SK-N-DZ (cell line): ENCODE results near the gene ZDHHC20. TPM values are rescaled to one million over a fixed set of nuclear protein-coding genes. Genes with fewer than 3 reads are reported as not detected.

ENCODE experiments used
- DNase-seq: peaks from one replicate; pipeline ENCODE4 v3.0.0-alpha.2; 2015; ENCODE audit warnings: low spot score
- polyA plus RNA-seq, 2 experiments: library from polyadenylated mRNA; depleted of rRNA; stranded (reverse); fragments of >200 nt; gene quantifications; 2 replicates each; pipeline ENCODE4 v1.2.3, GENCODE V29; 2014

Gene ZDHHC20, protein sequence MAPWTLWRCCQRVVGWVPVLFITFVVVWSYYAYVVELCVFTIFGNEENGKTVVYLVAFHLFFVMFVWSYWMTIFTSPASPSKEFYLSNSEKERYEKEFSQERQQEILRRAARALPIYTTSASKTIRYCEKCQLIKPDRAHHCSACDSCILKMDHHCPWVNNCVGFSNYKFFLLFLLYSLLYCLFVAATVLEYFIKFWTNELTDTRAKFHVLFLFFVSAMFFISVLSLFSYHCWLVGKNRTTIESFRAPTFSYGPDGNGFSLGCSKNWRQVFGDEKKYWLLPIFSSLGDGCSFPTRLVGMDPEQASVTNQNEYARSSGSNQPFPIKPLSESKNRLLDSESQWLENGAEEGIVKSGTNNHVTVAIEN
- polyA plus RNA-seq (2014; cell fraction: cytosol; rRNA removed), result 28.5 and 29.2 TPM in 2 replicates
- polyA plus RNA-seq (2014; cell fraction: nucleus; rRNA removed), result 21.2 and 21.4 TPM in 2 replicates

DNA sequence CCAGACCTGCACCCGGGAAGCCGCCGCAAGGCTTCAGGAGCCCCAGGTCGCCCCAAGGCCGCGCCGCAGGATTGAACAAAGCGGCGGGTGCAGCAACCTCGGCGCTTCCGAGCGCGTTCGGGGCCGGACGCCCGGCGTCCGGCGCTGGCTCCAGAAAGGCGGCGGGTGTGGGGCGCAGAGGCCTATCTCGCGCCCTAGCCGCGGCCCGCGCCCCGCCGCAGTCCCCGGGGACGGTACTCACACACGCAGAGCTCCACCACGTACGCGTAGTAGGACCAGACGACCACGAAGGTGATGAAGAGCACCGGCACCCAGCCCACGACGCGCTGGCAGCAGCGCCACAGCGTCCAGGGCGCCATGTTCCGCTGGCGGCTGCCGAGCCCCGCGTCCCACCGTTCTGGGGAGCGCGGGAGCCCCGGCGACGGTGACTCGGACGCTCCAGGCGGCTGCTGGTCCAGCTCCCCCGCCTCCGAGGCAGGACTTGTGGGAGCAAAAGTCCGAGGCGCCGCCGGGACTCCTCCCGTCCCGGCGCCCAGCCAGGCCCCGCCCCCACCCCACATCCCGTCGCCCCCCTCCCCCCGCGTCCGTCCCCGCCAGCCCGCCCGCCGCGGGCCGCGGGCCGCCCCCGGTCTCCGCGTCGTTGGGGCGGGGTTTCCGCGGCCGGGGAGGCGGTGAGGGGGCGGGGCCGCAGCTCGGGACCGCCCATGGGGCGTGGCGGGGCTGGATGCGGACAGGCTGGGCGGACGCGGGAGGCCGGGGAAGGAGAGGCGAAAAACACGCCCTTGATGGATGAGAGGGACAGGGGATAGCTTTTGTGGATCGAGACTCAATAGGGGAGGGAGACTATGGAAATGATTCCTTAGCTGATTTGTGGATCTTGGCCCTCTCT is at the start of gene ZDHHC20:
TSS of gene ZDHHC20 (minus strand) at position 491 of the 889 bp plus-strand sequence. CDS start at position 359, 132 bp downstream.
- DNase-seq, result peak; percentile 77

GRCh38 chr13:21504379-21504778 is 45.3 kb upstream of the ZDHHC20 start:
- peak; percentile 26 for DNase-seq

GRCh38 chr13:21501686-21502085 is 42.6 kb upstream of the ZDHHC20 start:
- no peak for DNase-seq

GRCh38 chr13:21486322-21486721 is 27.2 kb upstream of the ZDHHC20 start:
- no peak for DNase-seq

GRCh38 chr13:21483748-21484147 is 24.6 kb upstream of the ZDHHC20 start:
- DNase-seq, result no peak

DNA sequence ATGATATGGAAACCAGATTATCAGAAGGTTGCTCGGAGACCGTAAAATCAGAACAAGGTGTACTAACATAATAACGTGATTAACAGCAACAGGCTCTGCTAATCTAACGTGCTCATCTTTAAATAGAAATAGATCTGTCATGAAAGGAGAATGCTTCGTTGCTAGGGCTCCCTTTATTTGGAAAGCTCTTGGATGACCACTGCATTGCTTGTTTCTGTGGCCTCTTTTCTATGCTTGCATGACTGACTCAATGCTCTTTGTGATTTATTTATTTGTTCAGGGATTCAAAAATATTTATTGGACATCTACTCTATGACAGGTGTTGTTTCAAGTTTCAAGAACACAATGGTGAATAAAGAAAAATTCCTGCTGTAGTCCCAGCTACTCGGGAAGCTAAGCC is 22.3 kb upstream of the ZDHHC20 start:
- no peak for DNase-seq

DNA sequence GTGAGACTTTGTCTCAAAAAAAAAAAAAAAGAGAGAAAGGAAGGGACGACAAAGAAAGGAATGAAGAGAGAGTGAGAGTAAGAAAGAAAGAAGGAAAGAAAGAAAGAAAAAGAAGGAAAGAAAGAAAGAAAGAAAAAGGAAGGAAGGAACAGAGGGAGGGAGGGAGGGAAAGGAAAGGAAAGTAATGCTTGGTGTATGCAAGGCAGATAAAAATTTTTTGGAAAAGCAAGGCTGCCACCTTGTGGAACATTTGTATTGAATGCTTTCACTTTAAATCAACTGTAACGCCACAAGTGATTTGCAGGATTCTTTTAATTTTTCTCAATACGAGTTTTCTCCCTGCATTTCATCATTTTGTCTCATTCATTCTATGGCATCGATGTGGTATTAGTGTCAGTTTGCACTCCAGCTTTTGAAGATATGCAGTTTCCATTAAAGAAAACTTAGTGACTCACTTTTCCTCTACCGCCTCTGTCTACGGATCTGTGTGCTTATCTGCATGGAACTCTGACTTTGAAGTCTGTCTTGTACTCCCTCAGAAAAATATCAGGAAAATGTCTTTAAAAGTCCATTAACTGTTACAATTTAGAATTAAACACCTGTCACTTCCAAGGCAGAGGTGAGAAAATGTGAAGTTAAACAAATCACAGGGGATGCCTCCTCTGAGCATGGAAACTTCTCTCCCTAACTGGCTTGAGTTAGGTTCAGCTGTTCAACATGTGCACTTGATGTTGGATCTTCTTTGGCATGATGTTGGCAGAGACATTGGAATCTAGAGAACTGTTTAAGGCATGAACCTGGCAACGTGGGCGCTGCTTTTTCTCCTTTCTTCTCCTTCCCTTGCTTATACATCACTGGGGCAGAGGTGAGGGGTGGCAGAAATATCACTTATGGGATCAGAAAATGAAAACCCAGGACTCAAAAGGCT is 20.0 kb upstream of the ZDHHC20 start:
- DNase-seq, result peak; percentile 75

DNA sequence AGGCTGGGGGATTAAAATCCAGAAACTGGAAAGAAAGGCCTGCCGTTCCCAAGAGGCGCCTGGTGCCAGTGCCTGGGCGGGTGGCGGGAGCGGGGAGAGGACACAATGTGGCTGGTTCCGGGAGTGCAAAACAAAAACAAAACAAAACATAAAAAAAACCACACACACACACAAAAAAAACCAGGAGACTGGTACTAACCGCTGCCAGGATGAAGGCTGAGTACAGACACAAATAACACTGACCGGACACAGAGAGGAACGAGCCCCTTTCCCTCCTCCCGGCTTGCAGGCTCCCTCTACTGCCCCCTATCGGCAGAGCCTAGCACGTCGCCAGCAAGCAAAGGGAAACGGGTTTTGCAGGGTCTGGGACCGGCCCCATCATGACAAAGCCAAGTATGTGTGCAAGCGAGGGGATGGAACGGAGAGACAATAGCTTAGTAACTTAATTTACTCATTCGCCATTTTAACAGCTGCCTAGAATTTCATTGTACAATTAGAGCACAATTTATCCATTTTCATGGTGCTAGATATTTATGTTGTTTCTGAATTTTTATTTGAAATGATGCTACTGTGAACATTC is 17.9 kb upstream of the ZDHHC20 start:
- peak; percentile 88 for DNase-seq

- DNase-seq, result no peak
Measured at GRCh38 chr13:21475115-21475514, 16.0 kb upstream of the ZDHHC20 start.

DNA sequence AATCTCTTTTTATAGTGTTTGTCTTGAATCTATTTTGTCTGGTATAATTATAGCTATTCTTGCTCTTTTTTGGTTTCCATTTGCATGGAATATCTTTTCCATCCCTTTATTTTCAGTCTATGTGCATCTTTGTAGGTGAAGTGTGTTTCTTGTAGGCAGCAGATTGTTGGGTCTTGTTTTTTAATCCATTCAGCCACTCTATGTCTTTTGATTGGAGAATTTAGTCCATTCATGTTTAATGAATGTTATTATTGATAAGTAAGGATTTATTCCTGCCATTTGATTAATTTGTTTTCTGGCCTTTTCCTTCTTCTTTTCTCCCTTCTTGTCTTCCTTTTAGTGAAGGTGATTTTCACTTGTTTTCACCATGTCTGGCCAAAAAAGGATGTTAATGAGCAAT is 11.7 kb upstream of the ZDHHC20 start:
- no peak for DNase-seq

- no peak for DNase-seq
Measured at GRCh38 chr13:21466527-21466926, 7.4 kb upstream of the ZDHHC20 start.

DNA sequence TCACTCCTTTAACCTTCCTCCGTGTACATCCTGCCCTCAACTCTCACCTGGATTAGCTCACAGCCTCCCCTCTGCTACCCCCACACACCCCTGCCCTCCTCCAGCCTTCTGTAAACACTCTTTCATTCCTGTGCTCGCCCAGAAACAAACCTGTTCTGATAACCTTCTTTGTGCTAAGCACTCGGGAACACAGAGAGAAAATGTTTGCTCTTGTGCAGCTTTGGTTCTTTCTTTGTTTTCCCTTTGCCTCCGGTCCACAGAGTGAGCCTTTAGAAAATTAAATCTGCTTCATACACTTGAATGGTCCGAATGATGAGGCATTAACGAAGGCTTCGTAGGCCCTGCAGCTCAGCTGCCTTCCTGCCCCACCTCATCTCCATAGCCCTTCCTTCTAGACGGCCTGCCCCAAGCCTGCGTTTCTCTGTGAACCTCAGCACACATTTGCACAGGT is 6.6 kb upstream of the ZDHHC20 start:
- no peak for DNase-seq

- DNase-seq, result no peak
Measured at GRCh38 chr13:21463424-21463823, 4.3 kb upstream of the ZDHHC20 start.

DNA sequence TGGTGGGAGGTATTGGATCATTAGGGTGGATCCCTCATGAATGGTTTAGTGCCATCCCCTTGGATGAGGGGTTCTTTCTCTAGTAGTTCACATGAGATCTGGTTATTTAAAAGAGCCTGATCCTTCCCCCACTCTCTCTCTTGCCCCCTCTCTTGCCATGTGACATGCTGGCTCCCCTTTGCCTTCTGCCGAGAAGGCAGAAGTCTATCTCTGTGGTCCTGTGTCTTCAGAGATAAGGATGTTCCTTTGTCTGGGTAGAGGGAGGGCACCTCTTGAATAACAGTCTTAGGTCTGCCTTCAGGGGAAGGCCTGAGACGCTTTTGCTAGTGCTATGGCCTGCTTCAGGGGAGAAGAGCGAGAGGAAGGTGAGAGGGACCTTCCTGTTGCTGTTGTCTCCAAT is 2.0 kb upstream of the ZDHHC20 start:
- no peak for DNase-seq

GRCh38 chr13:21458451-21458812 is 671 bp downstream of the ZDHHC20 start:
- DNase-seq, result peak; percentile 45

DNA sequence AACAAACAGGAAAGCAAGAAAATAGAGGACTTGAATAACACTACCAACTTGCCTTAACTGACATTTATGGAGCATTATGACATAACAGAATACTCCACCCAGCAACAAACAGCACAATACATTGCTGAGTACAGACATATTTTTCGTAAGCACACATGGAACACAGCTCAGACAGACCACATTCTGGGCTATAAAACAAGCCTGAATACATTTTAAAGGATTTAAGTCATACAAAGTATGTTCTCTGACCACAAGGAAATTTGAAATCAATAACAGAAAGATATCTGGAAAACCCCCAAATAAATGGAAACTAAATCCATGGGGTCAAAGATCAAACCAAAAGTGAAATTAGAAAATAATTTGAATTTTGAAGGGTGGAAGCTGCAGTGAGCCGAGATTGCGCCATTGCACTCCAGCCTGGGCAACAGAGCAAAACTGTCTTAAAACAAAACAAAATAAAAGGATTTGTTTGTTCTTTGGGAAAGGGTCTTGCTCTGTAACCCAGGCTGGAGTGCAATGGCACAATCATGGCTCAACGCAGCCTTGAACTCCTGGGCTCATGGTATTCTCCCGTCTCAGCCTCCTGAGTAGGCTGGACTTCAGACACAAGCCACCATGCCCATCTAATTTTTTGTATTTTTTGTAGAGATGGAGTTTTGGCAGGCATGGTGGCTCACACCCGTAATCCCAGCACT is 5.6 kb downstream of the ZDHHC20 start:
- no peak for DNase-seq

DNA sequence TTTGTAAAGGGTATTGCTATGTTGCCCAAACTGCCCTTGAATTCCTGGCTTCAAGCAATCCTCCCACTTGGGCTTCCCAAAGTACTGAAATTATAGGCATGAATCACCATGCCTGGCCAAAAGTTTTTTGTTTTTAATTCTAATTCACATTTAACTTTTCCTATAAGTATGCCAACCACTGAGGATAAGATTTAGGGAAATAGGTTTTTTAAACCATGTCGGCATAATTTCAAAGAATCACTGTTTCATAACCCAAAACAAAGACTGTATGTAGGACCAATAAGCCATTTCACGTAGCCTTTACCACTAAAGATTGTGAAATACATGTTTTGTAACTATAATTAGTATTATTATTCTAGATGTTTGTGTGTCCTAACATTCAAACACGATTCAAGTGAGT is 8.2 kb downstream of the ZDHHC20 start:
- DNase-seq, result no peak

GRCh38 chr13:21446656-21447055 is 12.4 kb downstream of the ZDHHC20 start:
- DNase-seq, result no peak

GRCh38 chr13:21445759-21446158 is 13.3 kb downstream of the ZDHHC20 start:
- no peak for DNase-seq

DNA sequence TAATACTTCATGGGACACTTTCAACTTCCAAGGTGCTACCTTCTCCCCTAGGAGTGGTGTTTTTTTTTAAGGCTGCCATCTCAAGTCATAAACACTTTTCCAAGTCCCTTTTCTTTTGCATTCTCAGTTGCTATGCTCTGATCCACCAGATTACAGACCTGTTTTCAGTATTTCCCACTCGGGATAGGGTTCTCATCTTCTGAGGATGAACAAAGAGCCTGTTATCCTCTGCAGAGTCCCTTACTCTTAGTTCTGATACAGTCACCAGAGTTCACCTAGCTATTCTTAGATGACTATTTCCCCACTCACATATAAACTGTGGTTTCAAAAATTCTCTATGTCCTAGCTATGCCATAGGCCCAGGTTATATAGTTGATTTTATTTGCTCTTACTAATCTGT is 15.9 kb downstream of the ZDHHC20 start:
- DNase-seq, result no peak
